Choroid plexus epithelial cell (primary cell): ENCODE data around the gene USP43.
A peak's percentile ranks its signal among the peaks of the same experiment; 100 is the strongest.
"Not testable (repeated sequence)": the region's sequence is repeated elsewhere in the genome, so short reads cannot be mapped to it uniquely, and the experiment has no call there.

Source experiments
- DNase-seq: peaks from one replicate; pipeline ENCODE4 v3.0.0-alpha.2; 2010; ENCODE audit warnings: low read depth
- H3K4me3 ChIP-seq: 2 replicates; pipeline ENCODE4 v1.5.1; 2011; ENCODE audit warnings: low read depth, mild to moderate bottlenecking, control low read depth, low read length, moderate library complexity
- TF ChIP-seq, protein P1 (sequence below): conservative IDR thresholded peaks from 2 replicates; pipeline ENCODE4 v1.5.1; 2011; ENCODE audit warnings: low read depth, mild to moderate bottlenecking, control low read depth, inconsistent platforms, low read length, moderate library complexity

USP43 gene, protein sequence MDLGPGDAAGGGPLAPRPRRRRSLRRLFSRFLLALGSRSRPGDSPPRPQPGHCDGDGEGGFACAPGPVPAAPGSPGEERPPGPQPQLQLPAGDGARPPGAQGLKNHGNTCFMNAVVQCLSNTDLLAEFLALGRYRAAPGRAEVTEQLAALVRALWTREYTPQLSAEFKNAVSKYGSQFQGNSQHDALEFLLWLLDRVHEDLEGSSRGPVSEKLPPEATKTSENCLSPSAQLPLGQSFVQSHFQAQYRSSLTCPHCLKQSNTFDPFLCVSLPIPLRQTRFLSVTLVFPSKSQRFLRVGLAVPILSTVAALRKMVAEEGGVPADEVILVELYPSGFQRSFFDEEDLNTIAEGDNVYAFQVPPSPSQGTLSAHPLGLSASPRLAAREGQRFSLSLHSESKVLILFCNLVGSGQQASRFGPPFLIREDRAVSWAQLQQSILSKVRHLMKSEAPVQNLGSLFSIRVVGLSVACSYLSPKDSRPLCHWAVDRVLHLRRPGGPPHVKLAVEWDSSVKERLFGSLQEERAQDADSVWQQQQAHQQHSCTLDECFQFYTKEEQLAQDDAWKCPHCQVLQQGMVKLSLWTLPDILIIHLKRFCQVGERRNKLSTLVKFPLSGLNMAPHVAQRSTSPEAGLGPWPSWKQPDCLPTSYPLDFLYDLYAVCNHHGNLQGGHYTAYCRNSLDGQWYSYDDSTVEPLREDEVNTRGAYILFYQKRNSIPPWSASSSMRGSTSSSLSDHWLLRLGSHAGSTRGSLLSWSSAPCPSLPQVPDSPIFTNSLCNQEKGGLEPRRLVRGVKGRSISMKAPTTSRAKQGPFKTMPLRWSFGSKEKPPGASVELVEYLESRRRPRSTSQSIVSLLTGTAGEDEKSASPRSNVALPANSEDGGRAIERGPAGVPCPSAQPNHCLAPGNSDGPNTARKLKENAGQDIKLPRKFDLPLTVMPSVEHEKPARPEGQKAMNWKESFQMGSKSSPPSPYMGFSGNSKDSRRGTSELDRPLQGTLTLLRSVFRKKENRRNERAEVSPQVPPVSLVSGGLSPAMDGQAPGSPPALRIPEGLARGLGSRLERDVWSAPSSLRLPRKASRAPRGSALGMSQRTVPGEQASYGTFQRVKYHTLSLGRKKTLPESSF

DNA sequence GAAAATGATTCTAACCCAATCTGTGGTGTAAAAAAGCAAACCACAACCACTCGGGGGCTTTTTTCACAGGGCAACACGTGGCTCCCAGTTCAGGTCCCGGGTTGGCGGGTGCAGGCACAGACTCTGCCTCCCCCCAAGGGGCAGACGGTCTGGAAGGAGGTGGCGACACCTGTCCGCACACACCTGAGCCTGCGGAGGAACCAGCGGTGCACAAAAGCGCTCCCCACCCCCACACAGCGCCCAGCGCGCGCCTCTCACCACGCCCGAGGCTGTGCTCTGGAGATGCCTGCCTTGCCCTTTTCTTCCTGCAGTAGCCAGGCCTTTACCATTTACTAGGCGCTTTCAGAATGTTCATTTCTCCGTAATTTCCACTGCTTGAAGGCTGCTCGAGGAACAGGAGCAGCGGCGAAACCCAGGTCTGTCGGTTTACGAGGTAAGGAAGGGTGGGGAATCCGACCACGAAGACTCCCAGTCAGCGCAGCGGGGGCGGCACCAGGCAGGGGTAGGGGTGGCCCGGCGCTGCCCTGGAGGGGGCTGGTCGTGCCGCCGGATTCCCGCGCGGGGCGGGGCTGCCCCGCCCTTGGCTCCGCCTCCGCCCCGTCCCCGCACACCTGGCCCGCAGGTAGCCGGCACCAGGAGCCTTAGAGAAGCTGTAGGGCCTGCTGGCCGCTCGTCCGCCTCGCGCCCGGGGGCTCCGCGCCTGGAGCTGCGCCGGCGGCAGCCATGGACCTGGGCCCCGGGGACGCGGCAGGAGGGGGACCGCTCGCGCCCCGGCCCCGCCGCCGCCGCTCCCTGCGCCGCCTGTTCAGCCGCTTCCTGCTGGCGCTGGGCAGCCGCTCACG is at the start of gene USP43:
TSS of gene USP43 (plus strand) at position 608 of the 842 bp plus-strand sequence. CDS start at position 724, 116 bp downstream.
- peak; percentile 41 for DNase-seq
- TF ChIP-seq, protein P1, sequence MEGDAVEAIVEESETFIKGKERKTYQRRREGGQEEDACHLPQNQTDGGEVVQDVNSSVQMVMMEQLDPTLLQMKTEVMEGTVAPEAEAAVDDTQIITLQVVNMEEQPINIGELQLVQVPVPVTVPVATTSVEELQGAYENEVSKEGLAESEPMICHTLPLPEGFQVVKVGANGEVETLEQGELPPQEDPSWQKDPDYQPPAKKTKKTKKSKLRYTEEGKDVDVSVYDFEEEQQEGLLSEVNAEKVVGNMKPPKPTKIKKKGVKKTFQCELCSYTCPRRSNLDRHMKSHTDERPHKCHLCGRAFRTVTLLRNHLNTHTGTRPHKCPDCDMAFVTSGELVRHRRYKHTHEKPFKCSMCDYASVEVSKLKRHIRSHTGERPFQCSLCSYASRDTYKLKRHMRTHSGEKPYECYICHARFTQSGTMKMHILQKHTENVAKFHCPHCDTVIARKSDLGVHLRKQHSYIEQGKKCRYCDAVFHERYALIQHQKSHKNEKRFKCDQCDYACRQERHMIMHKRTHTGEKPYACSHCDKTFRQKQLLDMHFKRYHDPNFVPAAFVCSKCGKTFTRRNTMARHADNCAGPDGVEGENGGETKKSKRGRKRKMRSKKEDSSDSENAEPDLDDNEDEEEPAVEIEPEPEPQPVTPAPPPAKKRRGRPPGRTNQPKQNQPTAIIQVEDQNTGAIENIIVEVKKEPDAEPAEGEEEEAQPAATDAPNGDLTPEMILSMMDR: no peak
- peak within 1 kb of the TSS; percentile 53 for H3K4me3 ChIP-seq

DNA sequence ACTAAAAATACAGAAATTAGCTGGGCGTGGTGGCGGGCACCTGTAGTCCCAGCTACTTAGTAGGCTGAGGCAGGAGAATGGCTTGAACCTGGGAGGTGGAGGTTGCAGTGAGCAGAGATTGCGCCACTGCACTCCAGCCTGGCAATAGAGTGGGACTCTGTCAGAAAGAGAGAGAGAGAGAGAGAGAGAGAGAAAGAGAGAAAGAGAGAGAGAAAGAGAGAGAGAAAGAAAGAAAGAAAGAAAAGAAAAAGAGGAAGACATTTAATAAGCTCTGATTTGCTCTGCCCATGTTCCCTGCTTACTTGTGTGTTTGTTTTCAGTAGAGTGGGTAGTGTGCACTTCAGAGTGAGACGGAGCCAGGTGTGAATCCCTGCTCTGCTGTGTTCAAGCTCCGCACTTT is 47.7 kb upstream of the USP43 start:
- not testable (repeated sequence) for H3K4me3 ChIP-seq, DNase-seq

DNA sequence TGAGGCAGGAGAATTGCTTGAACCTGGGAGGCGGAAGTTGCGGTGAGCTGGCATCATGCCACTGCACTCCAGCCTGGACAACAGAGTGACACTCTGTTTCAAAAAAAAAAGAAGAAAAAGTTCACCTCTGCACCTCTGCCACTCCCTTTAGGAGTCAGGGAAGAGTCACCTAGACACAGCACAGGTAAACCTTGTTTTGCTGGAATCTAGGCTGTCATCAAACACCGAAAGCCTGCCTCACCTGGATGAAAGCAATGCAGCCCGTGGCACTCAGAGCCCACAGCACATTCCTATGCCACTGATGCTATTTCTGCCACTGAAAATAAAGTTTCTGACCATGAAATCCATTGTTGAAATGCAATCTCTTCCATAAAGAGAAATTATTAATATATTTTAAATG is 46.7 kb upstream of the USP43 start:
- no peak for DNase-seq
- TF ChIP-seq, protein P1: no peak
- H3K4me3 ChIP-seq: no peak overlapping the region

DNA sequence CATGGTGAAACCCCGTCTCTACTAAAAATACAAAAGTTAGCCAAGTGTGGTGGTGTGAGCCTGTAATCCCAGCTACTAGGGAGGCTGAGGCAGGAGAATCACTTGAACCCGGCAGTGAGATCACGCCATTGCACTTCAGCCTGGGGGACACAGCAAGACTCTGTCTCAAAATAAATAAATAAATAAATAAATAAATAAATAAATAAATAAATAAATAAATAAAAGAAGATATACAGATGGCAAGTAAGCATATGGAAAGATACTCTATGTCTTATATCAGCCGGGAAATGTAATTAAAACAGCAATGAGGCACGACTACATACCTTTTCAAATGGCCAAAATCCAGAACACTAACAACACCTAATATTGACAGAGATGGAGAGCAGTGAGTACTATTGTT is 40.7 kb upstream of the USP43 start:
- not testable (repeated sequence) for H3K4me3 ChIP-seq, DNase-seq

DNA sequence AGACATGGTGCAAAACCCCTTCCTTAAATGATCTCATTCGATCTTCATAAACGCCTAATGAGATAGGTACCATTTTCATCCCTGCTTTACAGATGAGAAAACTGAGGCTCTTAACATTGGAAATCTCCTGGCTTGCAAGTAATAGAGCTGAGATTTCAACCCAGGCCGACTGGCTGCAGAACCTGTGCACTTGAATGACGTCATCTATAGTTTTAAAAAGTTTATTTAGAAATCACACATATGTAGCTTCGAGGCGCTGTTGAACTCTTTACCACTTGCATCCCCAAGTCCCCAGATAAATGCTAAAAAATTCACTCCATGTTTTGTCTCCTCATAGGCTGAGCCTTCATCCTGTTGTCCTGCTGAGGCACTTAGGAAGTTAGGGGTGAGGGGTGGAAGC is 38.9 kb upstream of the USP43 start:
- TF ChIP-seq, protein P1: no peak
- no peak overlapping the region for H3K4me3 ChIP-seq
- DNase-seq: no peak

DNA sequence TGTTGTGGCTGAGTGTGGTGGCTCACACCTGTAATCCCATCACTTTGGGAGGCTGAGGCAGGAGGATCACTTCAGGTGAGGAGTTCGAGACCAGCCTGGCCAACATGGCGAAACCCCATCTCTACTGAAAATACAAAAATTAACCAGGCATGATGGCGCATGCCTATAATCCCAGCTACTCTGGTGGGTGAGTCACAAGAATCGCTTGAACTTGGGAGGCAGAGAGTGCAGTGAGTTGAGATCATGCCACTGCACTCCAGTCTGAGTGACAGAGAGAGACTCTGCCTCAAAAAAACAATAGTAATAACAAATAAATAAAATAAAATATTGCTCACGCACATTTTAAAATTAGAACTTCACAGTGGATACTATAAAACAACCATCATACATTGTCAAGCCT is 38.3 kb upstream of the USP43 start:
- not testable (repeated sequence) for H3K4me3 ChIP-seq, DNase-seq

DNA sequence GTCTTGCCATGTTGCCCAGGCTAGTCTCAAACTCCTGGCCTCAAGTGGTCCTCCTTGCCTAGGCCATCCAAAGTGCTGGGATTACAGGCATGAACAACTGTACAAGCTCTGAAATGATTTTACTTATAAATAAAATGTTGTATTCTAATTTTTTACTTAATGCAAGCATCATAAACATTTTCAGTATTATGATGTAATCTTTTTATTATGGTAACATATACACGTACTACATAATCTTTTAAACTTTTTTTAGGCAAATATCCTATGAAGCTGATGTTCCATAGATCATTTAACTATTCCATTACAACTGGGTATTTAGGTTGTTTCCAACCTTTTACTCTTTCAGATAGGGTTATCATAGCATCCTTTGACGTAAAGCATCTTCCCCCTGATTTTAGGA is 33.8 kb upstream of the USP43 start:
- H3K4me3 ChIP-seq: no peak overlapping the region
- TF ChIP-seq, protein P1: no peak
- DNase-seq: no peak

DNA sequence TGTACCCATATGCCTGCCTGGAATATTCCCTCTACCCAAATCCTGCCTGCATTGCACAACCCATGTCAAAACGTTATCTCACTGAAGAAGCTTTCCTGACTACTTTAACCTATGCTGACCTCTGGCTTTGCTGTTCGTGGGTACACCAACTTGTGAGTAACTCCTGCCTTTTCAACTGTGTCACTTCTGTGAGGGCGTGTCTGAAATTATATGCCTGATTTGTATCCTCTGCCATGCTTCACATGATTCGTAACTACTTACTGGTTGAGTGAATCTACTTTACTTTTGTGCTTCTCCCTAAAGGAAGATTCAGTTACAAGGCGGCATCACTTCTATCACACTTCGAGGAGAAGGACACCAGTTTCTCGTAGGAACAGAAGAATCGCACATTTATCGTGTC is 33.3 kb upstream of the USP43 start:
- no peak overlapping the region for H3K4me3 ChIP-seq
- DNase-seq: no peak
- TF ChIP-seq, protein P1: no peak
